HG03521 (cell line): ENCODE measurements around the gene HBQ1.
"Not testable (repeated sequence)": the region's sequence is repeated elsewhere in the genome, so short reads cannot be mapped to it uniquely, and the experiment has no call there.

ENCODE experiments used
- ATAC-seq: cut with Tn5 transposase; IDR thresholded peaks from one replicate; pipeline ENCODE4 v1.9.1; 2021; ENCODE audit warnings: mild to moderate bottlenecking, moderate library complexity; ENCODE audit not compliant: unreplicated experiment

HBQ1 gene

DNA sequence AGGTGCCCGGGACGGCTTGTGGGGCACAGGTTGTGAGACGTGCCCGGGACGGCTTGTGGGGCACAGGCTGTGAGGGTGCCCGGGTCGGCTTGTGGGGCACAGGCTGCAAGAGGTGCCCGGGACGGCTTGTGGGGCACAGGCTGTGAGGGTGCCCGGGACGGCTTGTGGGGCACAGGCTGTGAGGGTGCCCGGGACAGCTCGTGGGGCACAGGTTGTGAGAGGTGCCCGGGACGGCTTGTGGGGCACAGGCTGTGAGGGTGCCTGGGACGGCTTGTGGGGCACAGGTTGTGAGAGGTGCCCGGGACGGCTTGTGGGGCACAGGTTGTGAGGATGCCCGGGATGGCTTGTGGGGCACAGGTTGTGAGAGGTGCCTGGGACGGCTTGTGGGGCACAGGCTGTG lies 20.0 kb upstream of the HBQ1 start:
- not testable (repeated sequence) for ATAC-seq

DNA sequence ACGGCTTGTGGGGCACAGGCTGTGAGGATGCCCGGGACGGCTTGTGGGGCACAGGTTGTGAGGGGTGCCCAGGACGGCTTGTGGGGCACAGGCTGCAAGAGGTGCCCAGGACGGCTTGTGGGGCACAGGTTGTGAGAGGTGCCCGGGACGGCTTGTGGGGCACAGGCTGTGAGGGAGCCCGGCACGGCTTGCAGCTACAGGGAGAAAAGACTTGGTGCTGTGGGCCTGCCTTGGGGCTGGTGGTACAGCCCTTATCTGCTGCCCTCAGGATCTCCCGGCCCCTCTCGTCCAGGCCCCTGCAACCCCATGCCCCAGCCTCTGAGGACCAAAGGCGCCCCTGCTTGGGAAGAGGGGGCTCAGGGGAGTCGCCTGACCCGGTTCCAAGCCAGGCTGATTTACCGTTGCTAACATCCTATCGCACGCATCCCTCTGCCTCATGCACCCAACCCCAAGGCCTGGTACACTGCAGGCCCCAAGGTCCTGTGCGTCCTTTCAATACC lies 19.5 kb upstream of the HBQ1 start:
- ATAC-seq, result no peak

DNA sequence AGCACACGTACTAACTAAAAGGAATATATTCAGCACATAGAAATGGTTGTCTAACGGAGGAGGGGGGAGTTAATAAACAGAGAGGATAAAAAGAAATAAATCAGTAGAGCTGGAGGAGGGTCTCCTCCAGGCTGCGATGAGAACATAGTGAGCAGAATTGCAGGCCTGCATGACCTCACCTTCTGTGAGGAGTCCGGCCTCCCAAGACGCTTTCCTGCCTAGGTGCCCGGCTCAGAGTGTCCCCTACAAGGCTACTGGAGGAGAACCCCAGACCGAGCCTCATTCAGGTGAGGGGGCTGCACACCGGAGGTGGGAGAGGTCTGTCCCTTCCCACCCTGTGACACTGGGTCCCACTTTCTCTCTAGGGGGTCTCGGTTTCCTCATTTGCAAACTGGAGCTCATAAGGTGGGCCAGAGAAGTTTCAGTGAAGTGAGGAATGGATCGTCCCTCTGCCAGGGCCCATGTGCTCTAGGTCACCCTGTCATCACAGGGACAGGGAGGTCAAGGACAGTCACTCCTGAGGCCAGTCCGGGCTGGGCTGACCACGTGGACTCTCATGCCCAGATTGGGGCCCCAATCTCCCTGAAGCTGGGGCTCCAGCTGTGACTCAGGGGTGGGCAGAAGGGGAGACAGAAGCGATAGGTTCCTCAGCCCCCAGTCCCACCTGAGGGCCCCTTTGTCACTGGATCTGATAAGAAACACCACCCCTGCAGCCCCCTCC lies 17.8 kb upstream of the HBQ1 start:
- no peak for ATAC-seq

DNA sequence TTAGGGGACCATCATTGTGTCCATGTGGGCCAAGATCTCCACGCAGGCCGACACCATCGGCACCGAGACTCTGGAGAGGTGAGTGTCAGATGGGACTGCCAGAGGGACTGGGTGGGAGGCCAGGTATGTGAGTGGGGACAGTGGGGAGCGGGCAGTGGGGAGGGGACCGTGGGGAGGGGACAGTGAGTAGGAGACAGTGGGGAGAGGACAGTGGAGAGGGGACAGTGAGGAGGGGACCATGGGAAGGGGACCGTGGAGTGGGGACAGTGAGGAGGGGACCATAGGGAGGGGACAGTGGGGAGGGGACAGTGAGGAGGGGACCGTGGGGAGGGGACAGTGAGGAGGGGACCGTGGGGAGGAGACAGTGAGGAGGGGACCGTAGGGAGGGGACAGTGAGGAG lies 17.1 kb upstream of the HBQ1 start:
- ATAC-seq, result not testable (repeated sequence)

DNA sequence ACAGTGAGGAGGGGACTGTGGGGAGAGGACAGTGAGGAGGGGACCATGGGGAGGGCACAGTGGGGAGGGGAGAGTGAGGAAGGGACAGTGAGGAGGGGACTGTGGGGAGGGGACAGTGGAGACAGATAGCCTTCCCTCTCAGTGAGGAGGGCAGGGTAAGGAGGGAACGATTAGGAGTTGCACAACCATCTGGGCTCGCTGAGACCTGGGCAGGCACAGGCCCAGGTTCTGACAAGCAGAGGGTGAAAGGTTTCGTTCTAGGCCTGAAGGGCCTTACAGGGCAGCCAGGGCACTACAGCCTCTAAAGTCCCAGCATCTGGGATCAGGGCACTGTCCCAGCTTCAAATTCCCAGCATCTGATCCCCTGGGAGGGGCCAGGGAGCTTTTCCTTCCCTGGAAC lies 16.6 kb upstream of the HBQ1 start:
- ATAC-seq, result not testable (repeated sequence)

DNA sequence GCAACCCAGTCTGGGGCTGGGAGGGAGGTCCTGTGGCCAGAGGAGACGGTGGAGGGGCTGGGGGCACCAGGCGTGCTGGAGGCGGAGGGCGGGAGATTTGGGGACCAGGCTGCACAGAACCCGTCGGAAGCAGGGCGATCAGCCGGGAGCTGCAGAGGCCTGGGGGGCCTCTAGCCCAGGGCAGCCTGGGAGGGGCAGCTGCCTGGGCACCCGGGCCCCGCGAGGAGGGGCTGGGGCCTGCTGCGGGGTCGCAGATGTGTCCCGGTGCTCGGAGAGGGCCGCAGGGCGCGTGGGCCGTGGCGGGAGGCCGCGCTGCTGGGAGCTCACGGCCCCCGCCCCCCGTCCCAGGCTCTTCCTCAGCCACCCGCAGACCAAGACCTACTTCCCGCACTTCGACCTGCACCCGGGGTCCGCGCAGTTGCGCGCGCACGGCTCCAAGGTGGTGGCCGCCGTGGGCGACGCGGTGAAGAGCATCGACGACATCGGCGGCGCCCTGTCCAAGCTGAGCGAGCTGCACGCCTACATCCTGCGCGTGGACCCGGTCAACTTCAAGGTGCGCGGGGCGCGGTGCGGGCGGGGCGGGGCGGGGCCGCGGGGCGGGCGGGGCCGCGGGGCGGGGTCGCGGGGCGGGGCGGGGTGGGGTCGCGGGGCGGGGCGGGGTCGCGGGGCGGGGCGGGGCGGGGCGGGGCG lies 16.0 kb upstream of the HBQ1 start:
- ATAC-seq, result not testable (repeated sequence)

DNA sequence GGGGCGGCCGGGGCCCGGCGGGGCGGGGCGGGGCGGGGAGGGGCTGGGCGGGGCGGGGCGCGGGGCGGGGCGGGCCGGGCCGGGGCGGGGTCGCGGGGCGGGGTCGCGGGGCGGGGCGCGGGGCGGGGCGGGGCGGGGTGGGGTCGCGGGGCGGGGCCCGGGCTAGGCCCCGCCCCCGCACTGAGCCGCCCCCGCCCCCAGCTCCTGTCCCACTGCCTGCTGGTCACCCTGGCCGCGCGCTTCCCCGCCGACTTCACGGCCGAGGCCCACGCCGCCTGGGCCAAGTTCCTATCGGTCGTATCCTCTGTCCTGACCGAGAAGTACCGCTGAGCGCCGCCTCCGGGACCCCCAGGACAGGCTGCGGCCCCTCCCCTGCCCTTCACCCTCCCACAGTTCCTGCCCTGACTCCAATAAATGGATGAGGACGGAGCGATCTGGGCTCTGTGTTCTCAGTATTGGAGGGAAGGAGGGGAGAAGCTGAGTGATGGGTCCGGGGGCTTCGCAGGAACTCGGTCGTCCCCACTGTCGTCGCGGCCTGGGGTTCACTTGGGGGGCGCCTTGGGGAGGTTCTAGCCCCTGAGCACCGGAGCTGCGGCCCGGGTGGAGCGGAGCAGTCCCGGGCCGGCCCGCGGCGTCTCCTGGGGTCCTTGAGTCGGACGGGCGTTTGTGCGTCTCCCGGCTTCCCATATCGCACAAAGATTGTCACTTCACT lies 15.3 kb upstream of the HBQ1 start:
- ATAC-seq, result no peak

DNA sequence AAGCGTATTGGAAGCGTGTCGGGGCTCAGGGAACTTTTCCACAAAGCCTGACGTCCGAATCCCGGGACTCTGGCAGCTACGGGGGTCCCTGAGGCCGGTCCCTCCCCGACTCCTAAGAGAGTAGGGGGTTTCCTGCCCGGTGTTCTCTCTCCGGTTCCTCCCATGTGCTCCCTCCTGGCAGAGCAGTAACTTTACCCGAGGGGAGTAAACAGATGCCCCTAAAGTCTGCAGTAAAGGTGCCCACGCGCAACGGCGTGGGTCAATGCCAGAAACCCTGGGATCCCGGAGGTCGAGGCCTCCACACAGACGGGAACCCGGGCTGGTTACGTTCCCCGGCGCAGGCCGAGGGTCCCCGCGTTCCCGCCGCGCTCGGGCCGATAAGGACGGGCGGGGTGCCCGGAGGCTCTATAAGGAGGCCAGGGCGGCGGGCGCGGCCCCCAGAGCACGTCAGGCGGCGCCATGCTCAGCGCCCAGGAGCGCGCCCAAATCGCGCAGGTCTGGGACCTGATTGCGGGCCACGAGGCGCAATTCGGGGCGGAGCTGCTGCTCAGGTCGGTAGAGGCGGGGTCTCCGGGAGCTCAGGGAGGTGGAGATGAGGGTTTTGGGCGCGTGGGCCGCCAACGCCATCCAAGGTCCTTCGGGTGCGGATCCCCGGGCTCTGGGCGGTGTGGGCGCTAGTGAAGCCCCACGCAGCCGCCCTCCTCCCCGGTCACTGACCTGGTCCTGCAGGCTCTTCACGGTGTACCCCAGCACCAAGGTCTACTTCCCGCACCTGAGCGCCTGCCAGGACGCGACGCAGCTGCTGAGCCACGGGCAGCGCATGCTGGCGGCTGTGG lies 14.5 kb upstream of the HBQ1 start, which contains the start of gene HBM:
Gene HBM, plus strand, starts transcription at position 440 of the 836 bp plus-strand sequence. Its CDS starts 20 bp downstream, at position 460.
- ATAC-seq, result no peak

DNA sequence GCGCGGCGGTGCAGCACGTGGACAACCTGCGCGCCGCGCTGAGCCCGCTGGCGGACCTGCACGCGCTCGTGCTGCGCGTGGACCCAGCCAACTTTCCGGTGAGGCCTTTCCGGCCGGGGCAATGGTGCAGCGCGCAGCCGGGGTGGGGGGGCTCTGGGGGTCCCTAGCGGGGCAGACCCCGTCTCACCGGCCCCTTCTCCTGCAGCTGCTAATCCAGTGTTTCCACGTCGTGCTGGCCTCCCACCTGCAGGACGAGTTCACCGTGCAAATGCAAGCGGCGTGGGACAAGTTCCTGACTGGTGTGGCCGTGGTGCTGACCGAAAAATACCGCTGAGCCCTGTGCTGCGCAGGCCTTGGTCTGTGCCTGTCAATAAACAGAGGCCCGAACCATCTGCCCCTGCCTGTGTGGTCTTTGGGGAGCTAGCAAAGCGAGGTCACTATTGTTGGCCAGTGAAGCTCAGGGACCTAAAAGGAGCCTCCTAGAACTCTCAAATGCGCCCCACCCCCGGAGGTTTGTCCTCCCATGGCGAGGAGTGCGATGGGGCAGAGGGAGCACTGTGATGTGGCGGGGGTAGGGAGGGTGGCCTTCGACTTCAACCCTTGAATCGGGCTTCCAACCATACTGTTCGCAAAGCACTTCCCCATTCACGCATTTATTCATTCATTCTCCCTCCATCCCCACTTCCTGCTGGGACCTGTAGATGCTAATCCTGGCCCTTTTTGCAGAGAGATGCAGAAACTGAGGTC lies 13.7 kb upstream of the HBQ1 start:
- no peak for ATAC-seq

DNA sequence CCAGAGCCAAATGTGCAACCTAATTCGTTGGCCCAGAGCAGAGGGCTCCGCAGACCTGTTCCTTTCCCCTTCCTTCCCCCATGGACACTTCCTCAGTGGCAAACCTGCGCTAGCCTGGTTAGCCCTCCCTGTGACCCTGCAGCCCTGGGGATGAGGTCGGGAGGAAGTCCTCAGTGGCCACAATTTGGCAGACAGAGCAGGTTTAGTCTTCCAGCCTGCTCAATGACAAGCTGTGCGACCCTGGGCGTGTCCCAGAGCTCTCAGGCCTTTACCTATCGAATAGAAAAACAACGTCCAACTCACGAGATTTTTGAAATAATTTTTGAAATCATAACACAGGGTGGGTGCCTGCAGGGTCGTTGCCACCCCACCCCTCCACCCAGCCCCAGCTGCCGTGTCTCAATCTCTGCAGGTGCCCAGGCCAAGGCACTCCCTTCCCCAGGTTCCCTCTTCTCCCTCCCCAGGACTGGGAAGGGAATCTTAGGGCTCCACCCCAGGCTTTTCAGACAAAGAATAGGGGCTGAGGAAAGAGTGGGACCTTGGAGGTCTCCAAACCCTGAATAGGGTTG lies 13.1 kb upstream of the HBQ1 start:
- no peak for ATAC-seq

DNA sequence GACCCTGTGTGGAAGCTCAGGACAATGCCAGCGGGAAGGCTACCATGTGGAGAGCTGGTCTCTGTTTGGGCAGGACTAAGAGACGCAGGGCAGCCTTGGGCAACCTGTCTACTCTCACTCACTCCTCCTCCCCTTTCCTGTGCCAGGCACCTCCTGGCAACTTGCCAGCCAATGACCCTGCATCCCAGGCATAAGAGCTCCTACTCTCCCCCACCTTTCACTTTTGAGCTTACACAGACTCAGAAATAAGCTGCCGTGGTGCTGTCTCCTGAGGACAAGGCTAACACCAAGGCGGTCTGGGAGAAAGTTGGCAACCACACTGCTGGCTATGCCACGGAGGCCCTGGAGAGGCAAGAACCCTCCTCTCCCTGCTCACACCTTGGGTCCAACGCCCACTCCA lies 11.8 kb upstream of the HBQ1 start:
- ATAC-seq, result no peak

DNA sequence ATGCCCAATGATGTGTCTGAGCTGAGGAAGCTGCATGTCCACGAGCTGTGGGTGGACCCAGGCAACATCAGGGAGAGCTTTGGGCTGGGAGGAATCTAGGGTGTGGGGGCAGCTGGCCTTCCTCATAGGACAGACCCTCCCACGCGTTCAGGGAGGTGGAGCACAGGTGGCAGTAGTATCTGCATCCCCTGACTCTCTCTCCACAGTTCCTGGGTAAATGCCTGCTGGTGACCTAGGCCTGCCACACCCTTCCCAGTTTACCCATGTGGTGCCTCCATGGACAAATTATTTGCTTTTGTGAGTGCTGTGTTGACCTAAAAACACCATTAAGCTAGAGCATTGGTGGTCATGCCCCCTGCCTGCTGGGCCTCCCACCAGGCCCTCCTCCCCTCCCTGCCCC lies 11.2 kb upstream of the HBQ1 start:
- ATAC-seq, result no peak

DNA sequence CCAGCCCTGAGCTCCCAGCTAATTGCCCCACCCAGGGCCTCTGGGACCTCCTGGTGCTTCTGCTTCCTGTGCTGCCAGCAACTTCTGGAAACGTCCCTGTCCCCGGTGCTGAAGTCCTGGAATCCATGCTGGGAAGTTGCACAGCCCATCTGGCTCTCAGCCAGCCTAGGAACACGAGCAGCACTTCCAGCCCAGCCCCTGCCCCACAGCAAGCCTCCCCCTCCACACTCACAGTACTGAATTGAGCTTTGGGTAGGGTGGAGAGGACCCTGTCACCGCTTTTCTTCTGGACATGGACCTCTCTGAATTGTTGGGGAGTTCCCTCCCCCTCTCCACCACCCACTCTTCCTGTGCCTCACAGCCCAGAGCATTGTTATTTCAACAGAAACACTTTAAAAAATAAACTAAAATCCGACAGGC lies 10.2 kb upstream of the HBQ1 start:
- not testable (repeated sequence) for ATAC-seq

DNA sequence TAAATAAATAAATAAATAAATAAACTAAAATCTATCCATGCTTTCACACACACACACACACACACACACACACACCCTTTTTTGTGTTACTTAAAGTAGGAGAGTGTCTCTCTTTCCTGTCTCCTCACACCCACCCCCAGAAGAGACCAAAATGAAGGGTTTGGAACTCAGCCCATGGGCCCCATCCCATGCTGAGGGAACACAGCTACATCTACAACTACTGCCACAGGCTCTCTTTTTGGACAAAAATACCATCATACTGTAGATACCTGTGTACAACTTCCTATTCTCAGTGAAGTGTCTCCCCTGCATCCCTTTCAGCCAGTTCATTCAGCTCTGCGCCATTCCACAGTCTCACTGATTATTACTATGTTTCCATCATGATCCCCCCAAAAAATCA lies 9.5 kb upstream of the HBQ1 start:
- ATAC-seq, result no peak

DNA sequence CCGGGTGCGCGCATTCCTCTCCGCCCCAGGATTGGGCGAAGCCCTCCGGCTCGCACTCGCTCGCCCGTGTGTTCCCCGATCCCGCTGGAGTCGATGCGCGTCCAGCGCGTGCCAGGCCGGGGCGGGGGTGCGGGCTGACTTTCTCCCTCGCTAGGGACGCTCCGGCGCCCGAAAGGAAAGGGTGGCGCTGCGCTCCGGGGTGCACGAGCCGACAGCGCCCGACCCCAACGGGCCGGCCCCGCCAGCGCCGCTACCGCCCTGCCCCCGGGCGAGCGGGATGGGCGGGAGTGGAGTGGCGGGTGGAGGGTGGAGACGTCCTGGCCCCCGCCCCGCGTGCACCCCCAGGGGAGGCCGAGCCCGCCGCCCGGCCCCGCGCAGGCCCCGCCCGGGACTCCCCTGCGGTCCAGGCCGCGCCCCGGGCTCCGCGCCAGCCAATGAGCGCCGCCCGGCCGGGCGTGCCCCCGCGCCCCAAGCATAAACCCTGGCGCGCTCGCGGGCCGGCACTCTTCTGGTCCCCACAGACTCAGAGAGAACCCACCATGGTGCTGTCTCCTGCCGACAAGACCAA lies 7.8 kb upstream of the HBQ1 start, which contains the start of gene HBA2:
Gene HBA2, plus strand, starts transcription at position 503 of the 568 bp plus-strand sequence. Its CDS starts 37 bp downstream, at position 540.
- ATAC-seq, result not testable (repeated sequence)

DNA sequence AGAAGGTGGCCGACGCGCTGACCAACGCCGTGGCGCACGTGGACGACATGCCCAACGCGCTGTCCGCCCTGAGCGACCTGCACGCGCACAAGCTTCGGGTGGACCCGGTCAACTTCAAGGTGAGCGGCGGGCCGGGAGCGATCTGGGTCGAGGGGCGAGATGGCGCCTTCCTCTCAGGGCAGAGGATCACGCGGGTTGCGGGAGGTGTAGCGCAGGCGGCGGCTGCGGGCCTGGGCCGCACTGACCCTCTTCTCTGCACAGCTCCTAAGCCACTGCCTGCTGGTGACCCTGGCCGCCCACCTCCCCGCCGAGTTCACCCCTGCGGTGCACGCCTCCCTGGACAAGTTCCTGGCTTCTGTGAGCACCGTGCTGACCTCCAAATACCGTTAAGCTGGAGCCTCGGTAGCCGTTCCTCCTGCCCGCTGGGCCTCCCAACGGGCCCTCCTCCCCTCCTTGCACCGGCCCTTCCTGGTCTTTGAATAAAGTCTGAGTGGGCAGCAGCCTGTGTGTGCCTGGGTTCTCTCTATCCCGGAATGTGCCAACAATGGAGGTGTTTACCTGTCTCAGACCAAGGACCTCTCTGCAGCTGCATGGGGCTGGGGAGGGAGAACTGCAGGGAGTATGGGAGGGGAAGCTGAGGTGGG lies 6.9 kb upstream of the HBQ1 start:
- ATAC-seq, result not testable (repeated sequence)

DNA sequence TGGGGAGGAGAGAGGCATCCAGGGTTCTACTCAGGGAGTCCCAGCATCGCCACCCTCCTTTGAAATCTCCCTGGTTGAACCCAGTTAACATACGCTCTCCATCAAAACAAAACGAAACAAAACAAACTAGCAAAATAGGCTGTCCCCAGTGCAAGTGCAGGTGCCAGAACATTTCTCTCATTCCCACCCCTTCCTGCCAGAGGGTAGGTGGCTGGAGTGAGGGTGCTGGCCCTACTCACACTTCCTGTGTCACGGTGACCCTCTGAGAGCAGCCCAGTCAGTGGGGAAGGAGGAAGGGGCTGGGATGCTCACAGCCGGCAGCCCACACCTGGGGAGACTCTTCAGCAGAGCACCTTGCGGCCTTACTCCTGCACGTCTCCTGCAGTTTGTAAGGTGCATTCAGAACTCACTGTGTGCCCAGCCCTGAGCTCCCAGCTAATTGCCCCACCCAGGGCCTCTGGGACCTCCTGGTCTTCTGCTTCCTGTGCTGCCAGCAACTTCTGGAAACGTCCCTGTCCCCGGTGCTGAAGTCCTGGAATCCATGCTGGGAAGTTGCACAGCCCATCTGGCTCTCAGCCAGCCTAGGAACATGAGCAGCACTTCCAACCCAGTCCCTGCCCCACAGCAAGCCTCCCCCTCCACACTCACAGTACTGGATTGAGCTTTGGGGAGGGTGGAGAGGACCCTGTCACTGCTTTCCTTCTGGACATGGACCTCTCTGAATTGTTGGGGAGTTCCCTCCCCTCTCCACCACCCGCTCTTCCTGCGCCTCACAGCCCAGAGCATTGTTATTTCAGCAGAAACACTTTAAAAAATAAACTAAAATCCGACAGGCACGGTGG lies 6.1 kb upstream of the HBQ1 start:
- not testable (repeated sequence) for ATAC-seq
